ENCODE data around the gene TPGS1.

Gene TPGS1

DNA sequence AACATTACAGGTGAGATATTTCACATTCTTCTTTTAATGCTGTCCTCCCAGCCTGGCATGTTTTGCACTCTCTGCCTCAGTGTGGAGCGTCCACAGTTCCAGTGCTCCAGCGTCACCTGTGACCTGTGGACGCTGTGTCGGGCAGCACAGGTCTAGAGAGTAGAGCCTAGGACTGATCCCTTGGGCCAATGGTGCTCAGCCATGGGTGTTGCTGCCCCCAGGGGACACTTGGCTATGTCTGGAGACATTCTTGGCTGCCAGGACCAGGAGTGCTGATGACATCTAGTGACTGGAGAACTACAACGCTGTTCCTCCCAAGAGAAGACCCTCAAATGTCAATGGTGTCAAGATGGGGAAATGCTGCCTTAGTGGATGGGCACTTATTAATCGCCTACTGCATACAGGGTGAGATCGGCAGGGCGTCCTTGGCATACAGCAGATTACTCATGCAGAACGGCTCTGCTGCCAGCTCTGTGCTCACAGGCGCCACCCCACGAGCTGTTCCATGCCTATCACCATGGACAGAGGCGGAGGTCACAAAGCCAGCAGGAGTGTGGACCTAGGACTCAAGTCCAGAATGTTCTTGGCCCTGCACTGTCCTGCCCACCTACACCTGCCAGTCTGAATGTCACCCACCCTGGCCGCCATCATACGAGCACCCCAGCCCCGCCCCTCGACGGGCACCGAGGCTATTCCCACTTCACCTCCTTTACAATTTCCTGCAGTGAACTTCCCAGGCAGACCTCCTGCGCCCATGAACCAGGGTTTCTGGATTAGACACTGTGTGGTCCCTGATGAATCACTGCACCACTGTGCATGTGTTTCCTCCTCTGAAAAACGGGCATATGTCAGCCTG is 24.9 kb upstream of the TPGS1 start:
- Histone ChIP-seq H3K27me3 (ENCODE audit: control insufficient read depth, insufficient read depth, low read length) (no peaks in the 10 kb centered on the region), H3K36me3 (ENCODE audit: control insufficient read depth, insufficient read depth, low read length) (no peaks in the 10 kb centered on the region), H3K4me3 (ENCODE audit: low read length) (no peak overlapping the region), H3K9ac (ENCODE audit: low read length) (no peak overlapping the region), H3K4me1 (ENCODE audit: control insufficient read depth, insufficient read depth, low read length) (no peaks in the 10 kb centered on the region), H3K27ac (ENCODE audit: low read depth, low read length) (no peak overlapping the region)

DNA sequence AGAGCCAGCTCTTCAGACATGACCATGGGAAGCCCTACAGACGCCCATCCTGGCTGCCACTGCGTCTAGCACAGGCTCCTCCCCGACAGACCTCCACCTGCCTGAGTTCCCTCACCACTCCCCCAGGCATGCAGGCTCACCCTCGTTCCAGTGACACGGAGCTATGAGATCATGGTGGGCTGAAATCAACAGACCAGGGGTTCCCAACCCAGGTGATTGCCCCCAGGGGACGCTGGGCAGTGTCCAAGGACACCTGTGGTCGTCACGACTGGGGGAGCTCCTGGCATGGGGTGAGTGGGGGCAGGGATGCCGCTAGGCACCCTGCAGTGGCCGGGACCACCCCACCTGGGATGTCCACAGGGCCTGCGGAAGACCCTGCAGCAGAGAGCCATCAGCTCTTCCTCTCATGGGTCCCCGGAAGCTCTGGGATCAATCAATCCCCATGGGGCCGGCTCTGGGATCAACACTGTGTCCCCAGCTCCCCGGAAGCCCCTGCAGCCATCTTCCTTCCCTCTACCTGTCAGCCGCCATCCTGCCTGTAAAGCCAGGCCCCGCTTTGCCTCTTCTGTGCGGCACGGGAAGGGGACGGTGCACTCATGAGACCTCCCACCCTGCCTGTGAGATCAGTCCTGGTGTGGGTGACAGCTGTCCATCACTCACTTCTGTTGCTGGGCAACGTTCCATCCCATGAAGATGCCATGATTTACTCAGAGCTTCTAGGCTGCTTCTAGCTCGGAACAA is 23.8 kb upstream of the TPGS1 start:
- no peaks in the 10 kb centered on the region for H3K27me3 ChIP-seq (ENCODE audit: control insufficient read depth, insufficient read depth, low read length)
- no peaks in the 10 kb centered on the region for H3K4me1 ChIP-seq (ENCODE audit: control insufficient read depth, insufficient read depth, low read length)
- H3K27ac ChIP-seq (ENCODE audit: low read depth, low read length), result no peak overlapping the region
- H3K9ac ChIP-seq (ENCODE audit: low read length), result no peak overlapping the region
- no peak overlapping the region for H3K4me3 ChIP-seq (ENCODE audit: low read length)
- H3K36me3 ChIP-seq (ENCODE audit: control insufficient read depth, insufficient read depth, low read length), result no peaks in the 10 kb centered on the region

DNA sequence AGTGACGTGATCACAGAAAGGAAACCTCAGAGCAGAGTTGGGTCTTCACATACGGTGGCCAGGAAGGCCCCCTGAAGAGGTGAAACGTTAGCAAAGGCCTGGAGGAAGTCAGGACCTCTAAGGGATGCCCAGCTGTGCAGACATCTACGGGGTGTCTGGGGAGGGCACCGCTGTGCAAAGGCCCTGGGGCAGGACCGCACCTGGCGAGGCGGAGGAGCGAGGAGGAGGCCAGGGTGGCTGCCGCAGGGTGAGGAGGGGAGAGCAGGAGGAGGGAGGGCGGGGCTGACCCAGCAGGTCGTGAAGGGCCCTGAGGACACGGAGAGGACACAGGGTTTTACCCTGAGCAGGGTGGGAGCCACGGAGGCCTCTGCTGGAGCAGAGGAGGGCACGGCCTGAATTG is 22.8 kb upstream of the TPGS1 start:
- Histone ChIP-seq H3K4me3 (ENCODE audit: low read length) (no peak overlapping the region), H3K36me3 (ENCODE audit: control insufficient read depth, insufficient read depth, low read length) (no peaks in the 10 kb centered on the region), H3K4me1 (ENCODE audit: control insufficient read depth, insufficient read depth, low read length) (no peaks in the 10 kb centered on the region), H3K9ac (ENCODE audit: low read length) (no peak overlapping the region), H3K27me3 (ENCODE audit: control insufficient read depth, insufficient read depth, low read length) (no peaks in the 10 kb centered on the region), H3K27ac (ENCODE audit: low read depth, low read length) (no peak overlapping the region)

DNA sequence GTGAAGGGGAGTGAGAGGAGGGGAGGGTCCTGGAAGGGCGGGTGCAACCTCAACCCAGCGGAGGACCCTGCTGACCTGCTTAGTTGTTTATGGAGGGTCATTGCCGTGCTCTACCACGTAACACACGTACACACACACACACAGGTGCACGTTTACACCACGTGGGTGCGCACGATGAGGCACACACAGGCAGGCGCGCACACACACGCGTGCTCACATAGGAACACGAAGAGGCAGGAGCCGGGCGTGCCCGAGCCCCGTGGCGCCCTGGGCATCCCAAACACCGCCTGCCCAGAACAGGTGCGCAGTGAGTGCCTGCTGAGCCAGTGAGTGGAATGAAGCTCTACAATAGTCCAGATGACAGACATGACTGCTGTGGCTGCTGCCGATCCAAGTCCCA is 22.2 kb upstream of the TPGS1 start:
- Histone ChIP-seq H3K27ac (ENCODE audit: low read depth, low read length) (no peak overlapping the region), H3K27me3 (ENCODE audit: control insufficient read depth, insufficient read depth, low read length) (no peaks in the 10 kb centered on the region), H3K4me3 (ENCODE audit: low read length) (no peak overlapping the region), H3K36me3 (ENCODE audit: control insufficient read depth, insufficient read depth, low read length) (no peaks in the 10 kb centered on the region), H3K9ac (ENCODE audit: low read length) (no peak overlapping the region), H3K4me1 (ENCODE audit: control insufficient read depth, insufficient read depth, low read length) (no peaks in the 10 kb centered on the region)

DNA sequence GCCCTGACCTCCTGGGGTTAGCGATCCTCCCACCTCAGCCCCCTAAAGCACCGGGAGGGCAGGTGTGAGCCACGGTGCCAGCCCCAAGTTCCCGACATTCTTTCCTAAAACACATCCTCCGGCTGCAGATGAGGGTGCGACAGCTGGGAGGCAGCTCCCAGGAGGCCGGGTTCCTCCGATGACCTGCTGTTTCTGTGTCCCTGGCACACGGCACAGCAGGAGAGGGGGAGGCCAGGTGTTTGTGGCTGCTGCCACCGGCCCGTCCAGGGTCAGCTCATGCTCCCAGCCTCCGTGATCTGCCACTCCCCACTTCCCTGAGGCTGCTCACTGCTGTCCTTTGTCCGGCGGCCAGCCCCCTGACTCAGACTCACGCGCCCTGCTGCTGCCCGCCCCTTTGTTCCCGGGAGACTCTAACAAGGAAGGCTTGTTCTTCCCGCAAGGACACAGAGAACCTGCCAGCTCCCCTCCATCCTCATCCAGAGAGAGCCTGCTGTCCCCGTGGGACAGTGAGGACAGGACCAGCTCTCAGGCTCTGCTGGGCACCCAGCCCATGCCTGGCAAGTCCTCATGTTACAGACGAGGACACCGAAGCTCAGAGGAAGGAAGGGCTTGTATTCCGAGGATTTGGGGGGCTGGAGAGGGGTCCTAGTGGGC is 21.6 kb upstream of the TPGS1 start:
- H3K9ac ChIP-seq (ENCODE audit: low read length), result no peak overlapping the region
- H3K4me1 ChIP-seq (ENCODE audit: control insufficient read depth, insufficient read depth, low read length), result no peaks in the 10 kb centered on the region

DNA sequence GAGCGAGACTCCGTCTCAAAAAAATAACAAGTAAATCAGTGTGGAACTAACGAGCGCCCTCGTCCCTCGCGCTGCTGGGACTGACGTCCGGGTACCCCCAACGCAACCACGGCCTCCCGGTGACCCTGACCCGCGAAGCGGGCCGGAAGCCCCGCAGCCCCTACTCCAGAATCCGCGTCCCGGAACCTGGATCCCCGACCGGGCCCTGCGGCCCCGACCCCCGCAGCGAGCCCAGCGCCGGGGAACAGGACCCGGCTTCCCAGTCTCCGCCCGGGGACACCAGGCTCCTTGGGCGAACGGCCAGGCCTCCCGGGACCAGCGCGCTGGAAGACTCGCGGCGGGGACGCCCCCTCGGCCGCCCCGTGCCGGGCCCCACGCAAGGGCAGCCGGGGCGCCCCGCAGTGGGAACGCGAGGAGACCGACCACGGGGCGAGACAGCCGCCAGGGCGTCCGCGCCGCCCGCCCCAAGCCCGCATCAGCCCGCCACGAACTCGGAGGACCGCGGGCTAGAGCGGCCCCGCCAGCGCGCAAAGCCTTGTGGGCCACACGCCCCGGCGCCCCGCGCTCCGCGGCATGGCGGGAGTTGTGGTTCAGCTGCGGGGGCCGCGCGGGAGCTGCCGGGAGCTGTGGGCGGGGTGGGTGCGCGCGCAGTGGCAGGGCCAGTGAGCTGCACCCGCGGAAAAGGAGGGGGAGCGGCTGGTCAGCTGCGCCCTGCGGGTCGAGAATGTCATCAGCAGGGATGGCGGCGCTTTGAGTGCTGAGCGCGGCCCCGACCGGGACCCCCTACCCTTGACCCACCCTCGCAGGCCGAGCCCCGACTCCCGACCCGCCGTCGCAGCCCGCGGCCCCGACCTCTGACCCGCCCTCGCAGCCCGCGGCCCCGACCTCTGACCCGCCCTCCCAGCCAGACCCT is 18.5 kb upstream of the TPGS1 start:
- Histone ChIP-seq H3K27ac (ENCODE audit: low read depth, low read length) (peak overlapping the region; percentile 92), H3K4me1 (ENCODE audit: control insufficient read depth, insufficient read depth, low read length) (no peaks in the 10 kb centered on the region), H3K4me3 (ENCODE audit: low read length) (peak overlapping the region; percentile 68), H3K27me3 (ENCODE audit: control insufficient read depth, insufficient read depth, low read length) (no peaks in the 10 kb centered on the region), H3K36me3 (ENCODE audit: control insufficient read depth, insufficient read depth, low read length) (no peaks in the 10 kb centered on the region), H3K9ac (ENCODE audit: low read length) (peak overlapping the region; percentile 68)

More for the DNA sequence above, 21.6 kb upstream of the TPGS1 start:
- no peaks in the 10 kb centered on the region for H3K36me3 ChIP-seq (ENCODE audit: control insufficient read depth, insufficient read depth, low read length)
- H3K27ac ChIP-seq (ENCODE audit: low read depth, low read length), result no peak overlapping the region
- H3K27me3 ChIP-seq (ENCODE audit: control insufficient read depth, insufficient read depth, low read length), result no peaks in the 10 kb centered on the region
- no peak overlapping the region for H3K4me3 ChIP-seq (ENCODE audit: low read length)

DNA sequence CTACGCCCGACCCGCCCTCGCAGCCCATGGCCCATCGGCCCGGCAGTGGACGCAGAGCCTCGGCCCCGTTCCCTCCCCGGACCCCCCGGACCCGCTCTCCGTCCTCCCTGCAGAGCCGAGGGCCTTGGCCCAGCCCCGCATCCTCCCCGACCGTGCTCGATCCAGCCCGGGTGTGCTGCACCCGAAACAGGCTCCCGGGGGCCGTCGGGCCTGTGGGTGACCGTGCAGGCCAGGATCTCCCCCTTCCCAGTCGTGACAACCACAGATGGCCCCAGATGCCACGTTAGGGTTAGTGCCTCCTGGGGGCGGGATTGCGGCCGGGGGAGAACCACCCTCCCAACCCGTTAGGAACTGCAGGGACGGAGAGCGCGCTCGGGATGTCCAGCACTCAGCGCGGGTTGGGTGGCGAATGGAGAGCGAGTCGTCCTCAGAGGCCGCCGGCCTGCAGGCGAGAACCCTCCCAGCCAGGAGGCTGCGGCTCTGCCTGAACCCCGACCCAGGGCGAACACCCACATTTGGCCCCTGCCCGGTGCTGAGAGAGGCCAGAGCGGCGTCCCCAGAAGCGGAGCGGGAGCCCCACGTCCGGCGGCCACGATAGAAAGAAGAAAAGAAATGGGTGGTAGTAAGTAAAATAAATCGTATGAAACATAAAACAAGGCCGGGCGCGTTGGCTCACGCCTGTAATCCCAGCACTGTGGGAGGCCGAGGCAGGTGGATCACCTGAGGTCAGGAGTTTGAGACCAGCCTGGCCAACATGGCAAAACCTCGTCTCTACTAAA is 17.7 kb upstream of the TPGS1 start:
- Histone ChIP-seq H3K4me1 (ENCODE audit: control insufficient read depth, insufficient read depth, low read length) (no peaks in the 10 kb centered on the region), H3K4me3 (ENCODE audit: low read length) (peak overlapping the region; percentile 61), H3K27me3 (ENCODE audit: control insufficient read depth, insufficient read depth, low read length) (no peaks in the 10 kb centered on the region), H3K9ac (ENCODE audit: low read length) (peak overlapping the region; percentile 62), H3K36me3 (ENCODE audit: control insufficient read depth, insufficient read depth, low read length) (no peaks in the 10 kb centered on the region), H3K27ac (ENCODE audit: low read depth, low read length) (peak overlapping the region; percentile 92)

DNA sequence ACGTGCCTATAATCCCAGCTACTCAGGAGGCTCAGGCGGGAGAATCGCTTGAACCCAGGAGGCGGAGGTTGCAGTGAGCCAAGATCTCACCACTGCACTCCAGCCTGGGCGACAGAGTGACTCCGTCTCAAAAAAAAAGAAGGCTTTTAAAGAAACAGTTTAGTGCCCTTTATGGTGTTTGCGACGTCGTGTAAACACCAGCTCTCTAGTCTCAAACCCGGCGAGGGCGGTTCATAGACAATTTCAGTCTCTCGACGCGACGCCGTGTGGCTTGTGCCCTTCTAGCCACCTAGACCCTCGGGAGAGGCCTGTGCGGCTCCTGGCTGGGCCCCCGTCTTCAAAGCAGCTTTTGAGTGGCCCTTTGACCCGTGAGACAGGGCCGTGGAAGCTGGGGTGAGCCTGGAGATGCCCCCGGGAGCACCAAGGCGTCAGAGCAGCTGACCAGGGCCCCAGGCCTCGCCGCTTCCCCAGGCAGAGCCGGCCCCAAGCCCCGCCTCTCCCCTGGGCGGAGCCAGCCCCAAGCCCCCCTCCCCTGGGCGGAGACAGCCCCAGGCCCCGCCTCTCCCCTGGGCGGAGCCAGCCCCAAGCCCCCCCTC is 16.1 kb upstream of the TPGS1 start:
- H3K9ac ChIP-seq (ENCODE audit: low read length), result no peak overlapping the region
- no peak overlapping the region for H3K4me3 ChIP-seq (ENCODE audit: low read length)
- H3K4me1 ChIP-seq (ENCODE audit: control insufficient read depth, insufficient read depth, low read length), result no peaks in the 10 kb centered on the region
- H3K27ac ChIP-seq (ENCODE audit: low read depth, low read length), result no peak overlapping the region
- peaks cover 4% of the 10 kb centered on the region for H3K27me3 ChIP-seq (ENCODE audit: control insufficient read depth, insufficient read depth, low read length)
- no peaks in the 10 kb centered on the region for H3K36me3 ChIP-seq (ENCODE audit: control insufficient read depth, insufficient read depth, low read length)

DNA sequence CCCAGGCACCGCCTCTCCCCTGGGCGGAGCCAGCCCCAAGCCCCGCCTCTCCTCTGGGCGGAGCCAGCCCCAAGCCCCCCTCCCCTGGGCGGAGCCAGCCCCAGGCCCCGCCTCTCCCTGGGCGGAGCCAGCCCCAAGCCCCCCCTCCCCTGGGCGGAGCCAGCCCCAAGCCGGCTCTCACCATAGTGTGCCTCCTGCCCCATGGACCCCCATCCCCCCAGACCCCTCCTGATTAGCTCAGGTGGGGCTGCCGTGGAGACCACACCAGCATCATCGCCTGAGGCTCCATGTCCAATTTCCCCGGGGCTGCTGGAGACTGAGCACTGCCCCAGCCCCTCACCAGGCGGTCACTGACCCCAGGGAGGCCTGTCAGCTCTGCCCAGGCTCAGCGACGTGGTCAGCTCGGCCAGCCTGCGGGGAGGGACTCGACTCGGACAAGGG is 15.2 kb upstream of the TPGS1 start:
- H3K27ac ChIP-seq (ENCODE audit: low read depth, low read length), result no peak overlapping the region
- no peaks in the 10 kb centered on the region for H3K4me1 ChIP-seq (ENCODE audit: control insufficient read depth, insufficient read depth, low read length)
- H3K27me3 ChIP-seq (ENCODE audit: control insufficient read depth, insufficient read depth, low read length), result peaks cover 4% of the 10 kb centered on the region
- H3K9ac ChIP-seq (ENCODE audit: low read length), result no peak overlapping the region
- no peaks in the 10 kb centered on the region for H3K36me3 ChIP-seq (ENCODE audit: control insufficient read depth, insufficient read depth, low read length)
- H3K4me3 ChIP-seq (ENCODE audit: low read length), result no peak overlapping the region

DNA sequence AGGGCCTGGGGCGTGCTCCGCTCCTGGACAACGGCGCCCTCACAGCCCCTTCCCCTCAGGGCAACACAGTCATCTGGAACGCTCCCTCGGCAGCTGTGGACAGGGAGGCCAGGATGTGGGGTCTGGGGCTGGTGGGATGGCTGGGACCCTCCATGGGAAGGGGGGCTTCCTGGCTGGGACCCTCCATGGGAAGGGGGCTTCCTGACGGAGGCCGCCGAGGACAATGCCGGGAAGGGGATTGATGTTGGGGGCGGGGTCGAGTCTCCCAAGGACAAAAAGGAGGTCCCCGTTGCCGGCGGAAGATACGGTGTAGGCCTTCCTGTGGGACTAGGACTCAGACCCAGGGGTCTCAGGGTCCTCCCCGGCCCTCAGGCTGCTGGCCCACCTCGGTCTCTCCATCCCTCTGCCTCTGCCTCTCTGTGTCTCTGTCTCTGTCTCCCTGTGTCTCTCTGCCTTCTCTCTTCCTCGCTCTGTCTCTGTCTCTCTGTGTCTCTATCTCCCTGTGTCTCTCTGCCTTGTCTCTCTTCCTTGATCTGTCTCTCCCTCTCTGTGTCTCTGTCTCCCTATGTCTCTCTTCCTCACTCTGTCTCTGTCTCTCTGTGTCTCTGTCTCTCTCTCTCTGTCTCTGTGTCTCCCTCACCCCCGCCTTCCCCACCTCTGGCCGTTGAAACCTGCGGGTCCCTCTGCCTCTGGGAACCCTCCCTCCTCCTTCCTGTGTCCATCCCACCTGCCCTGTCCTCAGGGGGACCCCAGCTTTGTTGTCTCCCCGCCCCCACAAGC is 13.7 kb upstream of the TPGS1 start:
- Histone ChIP-seq H3K4me1 (ENCODE audit: control insufficient read depth, insufficient read depth, low read length) (no peaks in the 10 kb centered on the region), H3K27ac (ENCODE audit: low read depth, low read length) (no peak overlapping the region)

More for the DNA sequence above, 13.7 kb upstream of the TPGS1 start:
- Histone ChIP-seq H3K27me3 (ENCODE audit: control insufficient read depth, insufficient read depth, low read length) (peaks cover 12% of the 10 kb centered on the region), H3K9ac (ENCODE audit: low read length) (no peak overlapping the region), H3K36me3 (ENCODE audit: control insufficient read depth, insufficient read depth, low read length) (no peaks in the 10 kb centered on the region), H3K4me3 (ENCODE audit: low read length) (no peak overlapping the region)
